MM.1S (cell line): ENCODE data around the gene MTTP.

Experiments used
- DNase-seq: peaks from one replicate; pipeline ENCODE4 v3.0.0-alpha.2; 2015
- H2AFZ ChIP-seq: fragments of 300-600 bp; sonication (generic); 2 replicates; pipeline ENCODE4 v1.6.0; 2016; ENCODE audit warnings: antibody characterized with exemption, low read length
- H3F3A ChIP-seq: fragments of 300-600 bp; sonication (generic); 2 replicates; pipeline ENCODE4 v1.6.1; 2016; ENCODE audit warnings: mild to moderate bottlenecking, antibody characterized with exemption, low read length, moderate library complexity, mixed read lengths; ENCODE audit not compliant: insufficient read depth
- H3K27ac ChIP-seq: fragments of 300-600 bp; sonication (generic); 2 replicates; pipeline ENCODE4 v1.5.1; 2016; ENCODE audit warnings: mild to moderate bottlenecking, low read length
- H3K27me3 ChIP-seq: fragments of 300-600 bp; sonication (generic); replicated peaks from 2 replicates; pipeline ENCODE4 v1.6.0; 2016; ENCODE audit warnings: low read length; ENCODE audit not compliant: insufficient read depth
- H3K36me3 ChIP-seq: fragments of 300-600 bp; sonication (generic); replicated peaks from 2 replicates; pipeline ENCODE4 v1.6.1; 2016; ENCODE audit warnings: mild to moderate bottlenecking, low read length, mixed read lengths; ENCODE audit not compliant: insufficient read depth
- H3K4me1 ChIP-seq: fragments of 300-600 bp; sonication (generic); 2 replicates; pipeline ENCODE4 v1.6.1; 2016; ENCODE audit warnings: low read length, mixed read lengths
- H3K4me2 ChIP-seq: fragments of 300-600 bp; sonication (generic); 2 replicates; pipeline ENCODE4 v1.6.0; 2016; ENCODE audit warnings: low read depth, low read length
- H3K4me3 ChIP-seq: fragments of 300-600 bp; sonication (generic); 2 replicates; pipeline ENCODE4 v1.5.1; 2016; ENCODE audit warnings: low read length, mixed read lengths
- H3K79me2 ChIP-seq: fragments of 300-600 bp; sonication (generic); 2 replicates; pipeline ENCODE4 v1.6.1; 2016; ENCODE audit warnings: mixed run types, low read length, mixed read lengths
- H3K9ac ChIP-seq: fragments of 300-600 bp; sonication (generic); 2 replicates; pipeline ENCODE4 v1.6.1; 2016; ENCODE audit warnings: low read length, mixed read lengths
- H3K9me2 ChIP-seq: fragments of 300-600 bp; sonication (generic); replicated peaks from 2 replicates; pipeline ENCODE4 v1.6.1; 2016; ENCODE audit warnings: mild to moderate bottlenecking, low read length, mixed read lengths; ENCODE audit not compliant: insufficient read depth
- H3K9me3 ChIP-seq: fragments of 300-600 bp; sonication (generic); replicated peaks from 2 replicates; pipeline ENCODE4 v1.6.1; 2016; ENCODE audit warnings: mild to moderate bottlenecking, low read length, mixed read lengths; ENCODE audit not compliant: insufficient read depth
- H4K20me1 ChIP-seq: fragments of 300-600 bp; sonication (generic); 2 replicates; pipeline ENCODE4 v1.6.1; 2016; ENCODE audit warnings: mild to moderate bottlenecking, low read length, moderate library complexity, mixed read lengths; ENCODE audit not compliant: insufficient read depth
- EZH2 ChIP-seq: fragments of 300-600 bp; sonication (generic); optimal IDR thresholded peaks from 2 replicates; pipeline ENCODE3; 2017; ENCODE audit warnings: low read depth, mild to moderate bottlenecking, antibody characterized with exemption, low read length, mixed read lengths
- EZH2phosphoT487 ChIP-seq: fragments of 300-600 bp; sonication (generic); IDR thresholded peaks from 2 replicates; pipeline ENCODE4 v1.6.1; 2018; ENCODE audit warnings: antibody characterized with exemption, low read length
- TF ChIP-seq, protein P1 (sequence below): fragments of 300-600 bp; sonication (generic); IDR thresholded peaks from 2 replicates; pipeline ENCODE4 v1.5.1; 2016; ENCODE audit warnings: antibody characterized with exemption, low read length, mixed read lengths

MTTP gene

GRCh38 chr4:99536271-99536670, 38.4 kb upstream of the MTTP start:
- Histone ChIP-seq H3K4me2 (no peak overlapping the region), H3K9ac (no peak overlapping the region), H3K4me3 (no peak overlapping the region), H3K27me3 (no peaks in the 10 kb centered on the region), H3F3A (no peaks in the 10 kb centered on the region), H3K9me3 (no peaks in the 10 kb centered on the region), H4K20me1 (no peaks in the 10 kb centered on the region), H3K4me1 (no peaks in the 10 kb centered on the region), H3K9me2 (no peaks in the 10 kb centered on the region), H2AFZ (no peak overlapping the region), H3K36me3 (no peaks in the 10 kb centered on the region), H3K27ac (no peak overlapping the region), H3K79me2 (no peaks in the 10 kb centered on the region)
- no peak for DNase-seq
- TF ChIP-seq EZH2 = no peak
- TF ChIP-seq, protein P1, sequence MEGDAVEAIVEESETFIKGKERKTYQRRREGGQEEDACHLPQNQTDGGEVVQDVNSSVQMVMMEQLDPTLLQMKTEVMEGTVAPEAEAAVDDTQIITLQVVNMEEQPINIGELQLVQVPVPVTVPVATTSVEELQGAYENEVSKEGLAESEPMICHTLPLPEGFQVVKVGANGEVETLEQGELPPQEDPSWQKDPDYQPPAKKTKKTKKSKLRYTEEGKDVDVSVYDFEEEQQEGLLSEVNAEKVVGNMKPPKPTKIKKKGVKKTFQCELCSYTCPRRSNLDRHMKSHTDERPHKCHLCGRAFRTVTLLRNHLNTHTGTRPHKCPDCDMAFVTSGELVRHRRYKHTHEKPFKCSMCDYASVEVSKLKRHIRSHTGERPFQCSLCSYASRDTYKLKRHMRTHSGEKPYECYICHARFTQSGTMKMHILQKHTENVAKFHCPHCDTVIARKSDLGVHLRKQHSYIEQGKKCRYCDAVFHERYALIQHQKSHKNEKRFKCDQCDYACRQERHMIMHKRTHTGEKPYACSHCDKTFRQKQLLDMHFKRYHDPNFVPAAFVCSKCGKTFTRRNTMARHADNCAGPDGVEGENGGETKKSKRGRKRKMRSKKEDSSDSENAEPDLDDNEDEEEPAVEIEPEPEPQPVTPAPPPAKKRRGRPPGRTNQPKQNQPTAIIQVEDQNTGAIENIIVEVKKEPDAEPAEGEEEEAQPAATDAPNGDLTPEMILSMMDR = no peak

- H3K27ac ChIP-seq = no peak overlapping the region
- no peaks in the 10 kb centered on the region for H3K9me2 ChIP-seq
- no peak overlapping the region for H2AFZ ChIP-seq
- TF ChIP-seq EZH2phosphoT487 = no peak
- TF ChIP-seq, protein P1 = no peak
- no peak for TF ChIP-seq EZH2
- H3K4me3 ChIP-seq = no peak overlapping the region
- no peaks in the 10 kb centered on the region for H3K27me3 ChIP-seq
- H3K4me2 ChIP-seq = no peak overlapping the region
- no peaks in the 10 kb centered on the region for H3K79me2 ChIP-seq
- no peaks in the 10 kb centered on the region for H3K9me3 ChIP-seq
- no peaks in the 10 kb centered on the region for H4K20me1 ChIP-seq
- no peaks in the 10 kb centered on the region for H3K4me1 ChIP-seq
- no peaks in the 10 kb centered on the region for H3K36me3 ChIP-seq
- DNase-seq = no peak
- no peak overlapping the region for H3K9ac ChIP-seq
- no peaks in the 10 kb centered on the region for H3F3A ChIP-seq
Observed at GRCh38 chr4:99536848-99537247, 37.8 kb upstream of the MTTP start.

DNA sequence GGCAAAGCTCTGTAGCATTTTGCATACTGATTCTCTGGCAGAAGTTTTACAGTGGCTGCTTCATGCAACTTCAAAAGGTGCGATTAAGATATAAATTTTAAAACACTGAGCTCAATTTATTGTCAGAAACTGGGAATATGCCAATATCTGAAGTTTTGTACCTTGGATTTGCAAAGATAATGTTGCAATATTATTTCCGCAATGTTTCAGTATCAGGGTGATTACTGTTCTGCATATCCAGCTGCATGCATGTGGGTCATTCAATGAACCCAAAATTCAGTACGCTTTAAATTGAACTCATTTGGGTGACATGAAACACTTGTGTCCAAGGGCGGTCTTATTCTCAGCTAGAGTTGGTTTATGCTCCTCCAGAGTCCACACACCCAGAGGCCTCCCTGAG, 37.0 kb upstream of the MTTP start:
- Histone ChIP-seq H3K36me3 (no peaks in the 10 kb centered on the region), H3K4me1 (no peaks in the 10 kb centered on the region), H3F3A (no peaks in the 10 kb centered on the region), H3K4me3 (no peak overlapping the region), H4K20me1 (no peaks in the 10 kb centered on the region), H3K9me3 (no peaks in the 10 kb centered on the region), H3K9ac (no peak overlapping the region), H3K9me2 (no peaks in the 10 kb centered on the region), H2AFZ (no peak overlapping the region), H3K27ac (no peak overlapping the region), H3K79me2 (no peaks in the 10 kb centered on the region), H3K4me2 (no peak overlapping the region), H3K27me3 (no peaks in the 10 kb centered on the region)
- no peak for DNase-seq
- no peak for TF ChIP-seq EZH2phosphoT487
- TF ChIP-seq, protein P1 = no peak
